ENCODE data around the gene TMC6. TPM values are rescaled to one million over a fixed set of nuclear protein-coding genes. Genes with fewer than 3 reads are reported as not detected.

TMC6 gene
- total and polyA plus RNA-seq, 4 donors = 7.7 to 61.9 (median 13.3) TPM

DNA sequence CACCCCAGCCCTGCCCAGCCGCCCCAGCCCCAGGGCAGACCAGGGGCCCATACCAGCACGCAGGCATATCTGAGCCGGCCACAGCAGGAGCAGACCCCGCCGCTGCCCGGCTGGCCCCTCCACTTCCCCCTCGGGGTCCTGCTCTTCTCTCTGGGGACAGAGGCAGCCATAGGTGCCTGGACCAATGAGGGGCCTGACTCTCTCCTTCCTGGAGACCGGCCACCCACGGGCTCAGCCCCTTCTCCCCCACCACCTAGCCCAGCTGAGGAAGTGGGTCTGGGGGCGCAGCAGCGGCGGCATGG is 3.8 kb downstream of the TMC6 start:
- Histone ChIP-seq H3K9me3 (ENCODE audit: control insufficient read depth in 4 of 4, low read length in 3 of 4) (no peaks in the 10 kb centered on the region), H3K9ac (ENCODE audit: low read depth in 1 of 2, low read length in 2 of 2) (no peak overlapping the region), H3K27ac (ENCODE audit: low read depth in 1 of 2, low read length in 2 of 2) (no peak overlapping the region), H3K36me3 (ENCODE audit: control insufficient read depth in 4 of 4, insufficient read depth in 3 of 4, low read depth in 1 of 4, low read length in 3 of 4) (peaks cover 0 to 3% (median 0%) of the 10 kb centered on the region in 4 donors), H3K27me3 (ENCODE audit: control insufficient read depth in 4 of 4, insufficient read depth in 4 of 4, low read length in 3 of 4) (no peaks in the 10 kb centered on the region), H3K4me3 (ENCODE audit: low read depth in 1 of 3, low read length in 3 of 3) (no peak overlapping the region), H3K4me1 (ENCODE audit: control insufficient read depth in 4 of 4, insufficient read depth in 4 of 4, low read length in 3 of 4) (peaks cover 3 to 35% (median 13%) of the 10 kb centered on the region in 4 donors)
- TF ChIP-seq YY1 (IDR thresholded peaks at IDR 0.05) = no peak
- no peak for TF ChIP-seq TAF1 (conservative IDR thresholded peaks at IDR 0.05)
- TF ChIP-seq GABPA (IDR thresholded peaks at IDR 0.05 in 1 of 2, conservative IDR thresholded peaks at IDR 0.05 in 1 of 2) = no peak
- TF ChIP-seq, protein P1, sequence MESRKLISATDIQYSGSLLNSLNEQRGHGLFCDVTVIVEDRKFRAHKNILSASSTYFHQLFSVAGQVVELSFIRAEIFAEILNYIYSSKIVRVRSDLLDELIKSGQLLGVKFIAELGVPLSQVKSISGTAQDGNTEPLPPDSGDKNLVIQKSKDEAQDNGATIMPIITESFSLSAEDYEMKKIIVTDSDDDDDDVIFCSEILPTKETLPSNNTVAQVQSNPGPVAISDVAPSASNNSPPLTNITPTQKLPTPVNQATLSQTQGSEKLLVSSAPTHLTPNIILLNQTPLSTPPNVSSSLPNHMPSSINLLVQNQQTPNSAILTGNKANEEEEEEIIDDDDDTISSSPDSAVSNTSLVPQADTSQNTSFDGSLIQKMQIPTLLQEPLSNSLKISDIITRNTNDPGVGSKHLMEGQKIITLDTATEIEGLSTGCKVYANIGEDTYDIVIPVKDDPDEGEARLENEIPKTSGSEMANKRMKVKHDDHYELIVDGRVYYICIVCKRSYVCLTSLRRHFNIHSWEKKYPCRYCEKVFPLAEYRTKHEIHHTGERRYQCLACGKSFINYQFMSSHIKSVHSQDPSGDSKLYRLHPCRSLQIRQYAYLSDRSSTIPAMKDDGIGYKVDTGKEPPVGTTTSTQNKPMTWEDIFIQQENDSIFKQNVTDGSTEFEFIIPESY (IDR thresholded peaks at IDR 0.05) = no peak
- TF ChIP-seq FOXA1 (IDR thresholded peaks at IDR 0.05) = no peak
- TF ChIP-seq, protein P2, sequence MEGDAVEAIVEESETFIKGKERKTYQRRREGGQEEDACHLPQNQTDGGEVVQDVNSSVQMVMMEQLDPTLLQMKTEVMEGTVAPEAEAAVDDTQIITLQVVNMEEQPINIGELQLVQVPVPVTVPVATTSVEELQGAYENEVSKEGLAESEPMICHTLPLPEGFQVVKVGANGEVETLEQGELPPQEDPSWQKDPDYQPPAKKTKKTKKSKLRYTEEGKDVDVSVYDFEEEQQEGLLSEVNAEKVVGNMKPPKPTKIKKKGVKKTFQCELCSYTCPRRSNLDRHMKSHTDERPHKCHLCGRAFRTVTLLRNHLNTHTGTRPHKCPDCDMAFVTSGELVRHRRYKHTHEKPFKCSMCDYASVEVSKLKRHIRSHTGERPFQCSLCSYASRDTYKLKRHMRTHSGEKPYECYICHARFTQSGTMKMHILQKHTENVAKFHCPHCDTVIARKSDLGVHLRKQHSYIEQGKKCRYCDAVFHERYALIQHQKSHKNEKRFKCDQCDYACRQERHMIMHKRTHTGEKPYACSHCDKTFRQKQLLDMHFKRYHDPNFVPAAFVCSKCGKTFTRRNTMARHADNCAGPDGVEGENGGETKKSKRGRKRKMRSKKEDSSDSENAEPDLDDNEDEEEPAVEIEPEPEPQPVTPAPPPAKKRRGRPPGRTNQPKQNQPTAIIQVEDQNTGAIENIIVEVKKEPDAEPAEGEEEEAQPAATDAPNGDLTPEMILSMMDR (IDR thresholded peaks at IDR 0.05; ENCODE audit: low read depth, low read length, missing input control) = no peak
- TF ChIP-seq SP1 (IDR thresholded peaks at IDR 0.05) = no peak
- TF ChIP-seq RAD21 (IDR thresholded peaks at IDR 0.05) = no peak
- TF ChIP-seq HNF4A (conservative IDR thresholded peaks at IDR 0.05) = no peak
- TF ChIP-seq NR2F2 (IDR thresholded peaks at IDR 0.05) = no peak
- no peak for TF ChIP-seq RXRA (IDR thresholded peaks at IDR 0.05)
- TF ChIP-seq JUND (IDR thresholded peaks at IDR 0.05) = no peak
- TF ChIP-seq, protein P3, sequence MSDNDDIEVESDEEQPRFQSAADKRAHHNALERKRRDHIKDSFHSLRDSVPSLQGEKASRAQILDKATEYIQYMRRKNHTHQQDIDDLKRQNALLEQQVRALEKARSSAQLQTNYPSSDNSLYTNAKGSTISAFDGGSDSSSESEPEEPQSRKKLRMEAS (IDR thresholded peaks at IDR 0.05) = no peak
- TF ChIP-seq EGR1 (IDR thresholded peaks at IDR 0.05; ENCODE audit: low read depth in 2 of 2) = no peak
- TF ChIP-seq, protein P4, sequence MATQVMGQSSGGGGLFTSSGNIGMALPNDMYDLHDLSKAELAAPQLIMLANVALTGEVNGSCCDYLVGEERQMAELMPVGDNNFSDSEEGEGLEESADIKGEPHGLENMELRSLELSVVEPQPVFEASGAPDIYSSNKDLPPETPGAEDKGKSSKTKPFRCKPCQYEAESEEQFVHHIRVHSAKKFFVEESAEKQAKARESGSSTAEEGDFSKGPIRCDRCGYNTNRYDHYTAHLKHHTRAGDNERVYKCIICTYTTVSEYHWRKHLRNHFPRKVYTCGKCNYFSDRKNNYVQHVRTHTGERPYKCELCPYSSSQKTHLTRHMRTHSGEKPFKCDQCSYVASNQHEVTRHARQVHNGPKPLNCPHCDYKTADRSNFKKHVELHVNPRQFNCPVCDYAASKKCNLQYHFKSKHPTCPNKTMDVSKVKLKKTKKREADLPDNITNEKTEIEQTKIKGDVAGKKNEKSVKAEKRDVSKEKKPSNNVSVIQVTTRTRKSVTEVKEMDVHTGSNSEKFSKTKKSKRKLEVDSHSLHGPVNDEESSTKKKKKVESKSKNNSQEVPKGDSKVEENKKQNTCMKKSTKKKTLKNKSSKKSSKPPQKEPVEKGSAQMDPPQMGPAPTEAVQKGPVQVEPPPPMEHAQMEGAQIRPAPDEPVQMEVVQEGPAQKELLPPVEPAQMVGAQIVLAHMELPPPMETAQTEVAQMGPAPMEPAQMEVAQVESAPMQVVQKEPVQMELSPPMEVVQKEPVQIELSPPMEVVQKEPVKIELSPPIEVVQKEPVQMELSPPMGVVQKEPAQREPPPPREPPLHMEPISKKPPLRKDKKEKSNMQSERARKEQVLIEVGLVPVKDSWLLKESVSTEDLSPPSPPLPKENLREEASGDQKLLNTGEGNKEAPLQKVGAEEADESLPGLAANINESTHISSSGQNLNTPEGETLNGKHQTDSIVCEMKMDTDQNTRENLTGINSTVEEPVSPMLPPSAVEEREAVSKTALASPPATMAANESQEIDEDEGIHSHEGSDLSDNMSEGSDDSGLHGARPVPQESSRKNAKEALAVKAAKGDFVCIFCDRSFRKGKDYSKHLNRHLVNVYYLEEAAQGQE (IDR thresholded peaks at IDR 0.05) = no peak
- TF ChIP-seq, protein P5, sequence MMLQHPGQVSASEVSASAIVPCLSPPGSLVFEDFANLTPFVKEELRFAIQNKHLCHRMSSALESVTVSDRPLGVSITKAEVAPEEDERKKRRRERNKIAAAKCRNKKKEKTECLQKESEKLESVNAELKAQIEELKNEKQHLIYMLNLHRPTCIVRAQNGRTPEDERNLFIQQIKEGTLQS (IDR thresholded peaks at IDR 0.05) = no peak
- no peak for TF ChIP-seq FOXA2 (IDR thresholded peaks at IDR 0.05)
- TF ChIP-seq HNF4G (IDR thresholded peaks at IDR 0.05) = no peak
- 81% methylated on average over 12 of the region's 12 CpGs for WGBS
- no peak for DNase-seq (ENCODE audit: low spot score)
